Spleen (tissue), 11 donors: ENCODE data around the gene RNGTT. TPM values are rescaled to one million over a fixed set of nuclear protein-coding genes. Genes with fewer than 3 reads are reported as not detected.

Experiments
- DNase-seq: peaks from one replicate; pipeline ENCODE4 v3.0.0-alpha.2; 2020
- H3K27ac ChIP-seq, 8 donors: fragments of 200-600 bp; sonication (generic) in 7 of 8; 1 replicate in 4 of 8; 2 replicates in 4 of 8; pipeline versions ENCODE4 v1.5.0 to v1.8.0; 2016 to 2021; ENCODE audit warnings: inconsistent platforms in 4 of 8, mild to moderate bottlenecking in 4 of 8, moderate library complexity in 1 of 8
- H3K27me3 ChIP-seq, 7 donors: fragments of 200-600 bp; sonication (generic) in 6 of 7; replicated peaks in 1 of 7; 1 replicate in 4 of 7; 2 replicates in 3 of 7; pipeline versions ENCODE4 v1.5.0 to v1.8.0; 2016 to 2021; ENCODE audit warnings: inconsistent platforms in 3 of 7, mild to moderate bottlenecking in 1 of 7
- H3K36me3 ChIP-seq, 6 donors: fragments of 200-600 bp; sonication (generic) in 5 of 6; 1 replicate in 4 of 6; 2 replicates in 2 of 6; pipeline versions ENCODE4 v1.5.0 to v1.8.0; 2016 to 2021; ENCODE audit warnings: inconsistent platforms in 2 of 6
- H3K4me1 ChIP-seq, 6 donors: fragments of 200-600 bp; sonication (generic) in 5 of 6; 1 replicate in 3 of 6; 2 replicates in 3 of 6; pipeline versions ENCODE4 v1.5.0 to v1.8.0; 2016 to 2021; ENCODE audit warnings: inconsistent platforms in 3 of 6
- H3K4me3 ChIP-seq, 8 donors: fragments of 200-600 bp; sonication (generic) in 7 of 8; 1 replicate in 4 of 8; 2 replicates in 4 of 8; pipeline versions ENCODE4 v1.5.0 to v1.8.0; 2016 to 2021; ENCODE audit warnings: inconsistent platforms in 4 of 8, mild to moderate bottlenecking in 4 of 8, moderate library complexity in 2 of 8
- H3K9me3 ChIP-seq, 8 donors: fragments of 200-600 bp; sonication (generic) in 7 of 8; 1 replicate in 4 of 8; 2 replicates in 4 of 8; pipeline versions ENCODE4 v1.5.0 to v1.8.0; 2016 to 2021; ENCODE audit warnings: inconsistent platforms in 4 of 8
- POLR2A ChIP-seq, 3 donors: fragments of 450-650 bp; IDR thresholded peaks; one replicate each; pipeline ENCODE4 v1.5.1; 2017; ENCODE audit warnings: antibody characterized with exemption in 3 of 3, mild to moderate bottlenecking in 1 of 3
- POLR2AphosphoS5 ChIP-seq, 3 donors: sonication (generic); formaldehyde crosslinking; IDR thresholded peaks; one replicate each; pipeline ENCODE4 v1.5.1; 2017; ENCODE audit warnings: antibody characterized with exemption in 3 of 3
- WGBS, 5 donors: extraction: QIAGEN DNeasy Blood & Tissue Kit in 3 of 5; methylation state at CpG; one replicate each; pipeline versions ENCODE4 v1.1.5 to v1.1.7; 2013 to 2018; 5-methylcytosine and 5-hydroxymethylcytosine counted together
- intact Hi-C: fragments of 100-400 bp; cut with DNase I; formaldehyde crosslinking; loops from one replicate; pipeline ENCODE4 v1.15.0; 2023; ENCODE audit warnings: low total_unique reads
- polyA plus RNA-seq, 3 donors: library from polyadenylated mRNA; stranded (reverse); fragments of 200-250 nt; gene quantifications; one replicate each; pipeline ENCODE4 v1.2.1, GENCODE V29; 2013
- total RNA-seq, 7 donors: library from RNA; depleted of rRNA in 3 of 7; stranded (reverse); fragments of >200 nt in 3 of 7; fragmentation: NEBNext Ultra II Directional in 4 of 7; extraction: Animal tissue kit (Norgen Biotek cat#: 25700) in 4 of 7; gene quantifications; one replicate each; pipeline versions ENCODE4 v1.1.0 to v1.2.1, GENCODE V29; 2016 to 2021
- TF ChIP-seq, protein P1 (sequence below), 11 experiments: fragments of 200-600 bp in 7 of 11; fragments of 450-650 bp in 4 of 11; sonication (generic) in 4 of 11; IDR thresholded peaks in 8 of 11; conservative IDR thresholded peaks in 3 of 11; 1 replicate in 7 of 11; 2 replicates in 4 of 11; pipeline versions ENCODE4 v1.4.0 to v1.8.0; 2016 to 2021; ENCODE audit warnings: antibody characterized with exemption in 11 of 11, inconsistent platforms in 4 of 11, mild to moderate bottlenecking in 1 of 11
- donor health status: healthy with polysubstance abuse.
- donor health status: DM: no; HTN: no; CAD: no; lungs with moderate emphysema.
- donor health status: DM: no; HTN: no; CAD: no.
- donor health status: Bipolar disorder and iron deficiency.
- donor health status: healthy.
- donor health status: DM: no; HTN: no; CAD: no.
- donor health status: DM: yes; HTN: yes; CAD: no.

Gene RNGTT
- total and polyA plus RNA-seq, 10 donors = 9.4 to 27.1 (median 17.6) TPM

DNA sequence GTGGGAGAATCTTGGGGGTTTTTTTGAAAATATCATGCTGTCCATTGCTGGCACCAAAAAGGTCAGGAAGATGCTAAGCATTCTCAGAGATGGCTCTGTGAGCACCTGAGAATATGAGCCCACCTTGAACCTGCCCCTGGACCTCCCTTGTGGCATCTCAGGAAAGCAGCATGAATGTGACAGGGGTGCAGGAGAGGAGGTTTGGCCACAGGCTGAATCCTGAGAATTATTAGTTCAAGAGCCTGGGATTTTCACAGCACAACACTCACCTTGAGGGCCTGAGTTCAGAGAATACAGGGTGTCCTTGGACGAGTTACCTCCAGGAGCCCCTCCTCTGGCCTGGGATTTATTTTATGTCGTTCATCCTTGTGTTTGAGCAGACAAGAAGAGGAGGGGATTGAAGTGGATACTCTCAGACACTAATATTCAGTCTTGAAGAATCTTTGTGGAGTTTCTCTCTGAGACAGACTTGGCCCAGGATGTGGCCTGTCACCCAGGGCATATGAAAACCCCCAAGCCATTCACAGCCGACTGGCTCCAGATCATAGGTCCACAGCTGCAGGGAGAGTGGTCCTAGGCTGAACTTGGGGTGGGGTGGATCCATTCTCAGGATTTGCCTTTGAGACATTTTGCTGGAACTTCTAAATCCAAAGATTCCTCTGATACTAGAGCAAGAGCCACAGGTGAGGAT, 390.8 kb downstream of the RNGTT start:
- intact Hi-C loops = no loop called here
- Histone ChIP-seq H3K9me3 (peaks cover 0 to 34% (median 26%) of the 10 kb centered on the region in 8 donors), H3K27ac (no peak overlapping the region), H3K4me1 (no peaks in the 10 kb centered on the region), H3K36me3 (no peaks in the 10 kb centered on the region), H3K27me3 (no peaks in the 10 kb centered on the region), H3K4me3 (no peak overlapping the region)
- TF ChIP-seq, protein P1, sequence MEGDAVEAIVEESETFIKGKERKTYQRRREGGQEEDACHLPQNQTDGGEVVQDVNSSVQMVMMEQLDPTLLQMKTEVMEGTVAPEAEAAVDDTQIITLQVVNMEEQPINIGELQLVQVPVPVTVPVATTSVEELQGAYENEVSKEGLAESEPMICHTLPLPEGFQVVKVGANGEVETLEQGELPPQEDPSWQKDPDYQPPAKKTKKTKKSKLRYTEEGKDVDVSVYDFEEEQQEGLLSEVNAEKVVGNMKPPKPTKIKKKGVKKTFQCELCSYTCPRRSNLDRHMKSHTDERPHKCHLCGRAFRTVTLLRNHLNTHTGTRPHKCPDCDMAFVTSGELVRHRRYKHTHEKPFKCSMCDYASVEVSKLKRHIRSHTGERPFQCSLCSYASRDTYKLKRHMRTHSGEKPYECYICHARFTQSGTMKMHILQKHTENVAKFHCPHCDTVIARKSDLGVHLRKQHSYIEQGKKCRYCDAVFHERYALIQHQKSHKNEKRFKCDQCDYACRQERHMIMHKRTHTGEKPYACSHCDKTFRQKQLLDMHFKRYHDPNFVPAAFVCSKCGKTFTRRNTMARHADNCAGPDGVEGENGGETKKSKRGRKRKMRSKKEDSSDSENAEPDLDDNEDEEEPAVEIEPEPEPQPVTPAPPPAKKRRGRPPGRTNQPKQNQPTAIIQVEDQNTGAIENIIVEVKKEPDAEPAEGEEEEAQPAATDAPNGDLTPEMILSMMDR (IDR thresholded peaks at IDR 0.05 in 8 of 11, conservative IDR thresholded peaks at IDR 0.05 in 3 of 11) = no peak
- 52 to 63% (median 58%) methylated on average over 3 of the region's 3 CpGs for WGBS, 5 donors
- no peak for DNase-seq

DNA sequence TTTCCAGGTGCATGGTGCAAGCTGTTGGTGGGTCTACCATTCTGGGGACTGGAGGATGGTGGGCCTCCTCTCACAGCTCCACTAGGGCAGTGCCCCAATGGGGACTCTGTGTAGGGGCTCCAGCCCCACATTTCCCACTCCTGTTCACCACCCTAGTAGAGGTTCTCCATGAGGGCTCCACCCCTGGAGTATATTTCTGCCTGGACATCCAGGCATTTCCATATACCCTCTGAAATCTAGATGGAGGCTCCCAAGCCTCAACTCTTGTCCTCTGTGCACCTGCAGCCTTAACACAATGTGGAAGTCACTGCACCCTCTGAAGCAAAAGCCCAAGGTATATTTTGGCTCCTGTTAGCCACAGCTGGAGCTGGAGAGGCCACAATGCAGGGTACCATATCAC, 393.5 kb downstream of the RNGTT start:
- H3K36me3 ChIP-seq = no peaks in the 10 kb centered on the region
- TF ChIP-seq POLR2A (IDR thresholded peaks at IDR 0.05) = no peak
- TF ChIP-seq POLR2AphosphoS5 (IDR thresholded peaks at IDR 0.05) = no peak
- TF ChIP-seq, protein P1 (IDR thresholded peaks at IDR 0.05 in 8 of 11, conservative IDR thresholded peaks at IDR 0.05 in 3 of 11) = no peak
- no peak for DNase-seq
- H3K27me3 ChIP-seq = no peaks in the 10 kb centered on the region
- no peak overlapping the region for H3K27ac ChIP-seq
- peaks cover 0 to 34% (median 26%) of the 10 kb centered on the region in 8 donors for H3K9me3 ChIP-seq
- no peak overlapping the region for H3K4me3 ChIP-seq
- H3K4me1 ChIP-seq = no peaks in the 10 kb centered on the region
- intact Hi-C loops = no loop called here

DNA sequence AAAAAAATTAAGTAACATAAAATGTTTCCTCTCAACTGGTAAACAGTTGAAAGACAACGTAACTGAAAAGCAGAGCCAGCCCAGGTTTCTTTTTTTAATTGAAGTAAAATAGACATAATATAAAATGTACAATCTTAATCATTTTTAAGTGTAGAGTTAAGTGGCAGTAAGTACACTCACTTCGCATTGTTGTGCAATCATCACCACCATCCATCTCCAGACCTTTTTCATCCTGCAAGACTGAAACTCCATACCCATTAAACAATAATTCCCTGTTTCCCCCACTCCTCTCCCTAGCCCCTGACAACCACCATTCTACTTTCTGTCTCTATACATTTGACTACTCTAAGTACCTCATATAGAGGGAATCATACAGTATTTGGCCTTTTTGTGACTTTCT, 395.7 kb downstream of the RNGTT start:
- Histone ChIP-seq H3K4me1 (no peaks in the 10 kb centered on the region), H3K36me3 (no peaks in the 10 kb centered on the region), H3K27me3 (no peaks in the 10 kb centered on the region), H3K9me3 (peaks cover 0 to 34% (median 26%) of the 10 kb centered on the region in 8 donors), H3K27ac (no peak overlapping the region), H3K4me3 (no peak overlapping the region)
- no peak for DNase-seq
- TF ChIP-seq POLR2AphosphoS5 (IDR thresholded peaks at IDR 0.05) (no peak), POLR2A (IDR thresholded peaks at IDR 0.05) (no peak)
- TF ChIP-seq, protein P1 (IDR thresholded peaks at IDR 0.05 in 8 of 11, conservative IDR thresholded peaks at IDR 0.05 in 3 of 11) = no peak
- WGBS, 5 donors = 80 to 89% (median 81%) methylated on average over 2 of the region's 2 CpGs
- intact Hi-C loops = no loop called here

DNA sequence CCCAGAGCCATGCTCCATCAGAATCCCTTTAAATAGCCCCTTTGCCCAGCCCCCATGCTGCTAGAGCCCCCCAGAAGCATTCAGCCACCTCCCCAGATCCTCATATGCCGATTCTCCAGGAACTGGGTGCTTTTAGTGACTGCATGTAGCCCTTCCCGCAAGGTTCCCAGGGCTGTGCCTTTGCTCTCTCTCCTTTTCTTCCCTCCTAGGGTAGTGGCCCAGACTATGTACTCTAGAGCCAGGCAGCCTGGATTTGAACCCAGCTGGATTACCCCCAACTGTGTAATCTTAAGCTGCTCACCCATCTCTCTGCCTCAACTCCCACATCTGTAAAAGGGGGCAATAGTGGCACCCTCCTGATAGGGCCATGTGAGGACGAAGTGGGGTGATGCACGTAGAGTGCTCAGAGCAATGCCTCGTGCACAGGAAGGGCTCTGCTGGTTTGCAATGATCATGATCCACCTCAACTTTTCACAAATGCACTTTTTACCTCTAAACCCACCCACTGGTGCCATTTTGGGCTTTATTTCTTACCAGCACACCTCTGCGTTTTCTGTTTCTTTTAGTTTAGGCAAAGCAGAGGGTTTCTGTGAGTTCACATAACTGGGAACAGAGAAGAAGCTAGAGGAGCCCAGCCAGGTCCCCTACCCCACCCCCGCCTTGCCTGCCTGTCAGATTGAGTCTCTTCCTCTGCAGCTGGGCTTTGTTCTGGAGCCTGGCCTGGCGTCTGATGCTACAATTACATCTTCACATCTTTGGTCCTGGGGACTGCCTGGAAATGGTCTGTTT, 396.5 kb downstream of the RNGTT start:
- DNase-seq = no peak
- no peaks in the 10 kb centered on the region for H3K4me1 ChIP-seq
- H3K27ac ChIP-seq = no peak overlapping the region
- no peak overlapping the region for H3K4me3 ChIP-seq
- 72 to 81% (median 80%) methylated on average over 8 of the region's 8 CpGs for WGBS, 5 donors
- intact Hi-C loops = no loop called here
- H3K36me3 ChIP-seq = no peaks in the 10 kb centered on the region
- TF ChIP-seq POLR2A (IDR thresholded peaks at IDR 0.05) (no peak), POLR2AphosphoS5 (IDR thresholded peaks at IDR 0.05) (no peak)
- TF ChIP-seq, protein P1 (IDR thresholded peaks at IDR 0.05 in 8 of 11, conservative IDR thresholded peaks at IDR 0.05 in 3 of 11) = no peak
- H3K27me3 ChIP-seq = no peaks in the 10 kb centered on the region
- peaks cover 0 to 34% (median 26%) of the 10 kb centered on the region in 8 donors for H3K9me3 ChIP-seq
